KMS-11 (cell line): ENCODE results near the gene ALOX5.
A peak's percentile ranks its signal among the peaks of the same experiment; 100 is the strongest.

Source experiments
- H2AFZ ChIP-seq: fragments of 200-600 bp; sonication (generic); 2 replicates; pipeline ENCODE4 v1.6.1; 2016; ENCODE audit warnings: antibody characterized with exemption, mixed run types, low read depth
- H3K27ac ChIP-seq: fragments of 200-600 bp; sonication (generic); 2 replicates; pipeline ENCODE4 v1.6.1; 2016; ENCODE audit warnings: mild to moderate bottlenecking, mixed run types
- H3K27me3 ChIP-seq: fragments of 200-600 bp; sonication (generic); 2 replicates; pipeline ENCODE4 v1.6.1; 2017; ENCODE audit warnings: mild to moderate bottlenecking, low read depth, mixed run types, moderate library complexity; ENCODE audit not compliant: insufficient read depth
- H3K36me3 ChIP-seq: fragments of 200-600 bp; sonication (generic); 2 replicates; pipeline ENCODE4 v1.6.1; 2017; ENCODE audit warnings: mild to moderate bottlenecking, mixed run types; ENCODE audit not compliant: insufficient read depth
- H3K4me1 ChIP-seq: fragments of 200-600 bp; sonication (generic); 2 replicates; pipeline ENCODE4 v1.6.1; 2016; ENCODE audit warnings: mild to moderate bottlenecking, low read depth, mixed run types; ENCODE audit not compliant: poor library complexity, severe bottlenecking
- H3K4me2 ChIP-seq: fragments of 200-600 bp; sonication (generic); 2 replicates; pipeline ENCODE4 v1.7.0; 2016; ENCODE audit warnings: mild to moderate bottlenecking, mixed run types
- H3K4me3 ChIP-seq: fragments of 200-600 bp; sonication (generic); IDR thresholded peaks from 2 replicates; pipeline ENCODE4 v1.6.1; 2017; ENCODE audit warnings: low read depth, low read length, mixed read lengths; ENCODE audit not compliant: insufficient read depth
- H3K79me2 ChIP-seq: fragments of 200-600 bp; sonication (generic); 2 replicates; pipeline ENCODE4 v1.6.1; 2016; ENCODE audit warnings: low read depth, mixed run types; ENCODE audit not compliant: insufficient read depth
- H3K9ac ChIP-seq: fragments of 200-600 bp; sonication (generic); 2 replicates; pipeline ENCODE4 v1.6.1; 2016; ENCODE audit warnings: mild to moderate bottlenecking, mixed run types
- H4K20me1 ChIP-seq: fragments of 200-600 bp; sonication (generic); 2 replicates; pipeline ENCODE4 v1.6.1; 2016; ENCODE audit warnings: mild to moderate bottlenecking, mixed run types; ENCODE audit not compliant: insufficient read depth
- CTCF ChIP-seq: fragments of 200-600 bp; sonication (generic); conservative IDR thresholded peaks from 2 replicates; pipeline ENCODE4 v1.6.1; 2017; ENCODE audit warnings: low read depth, mild to moderate bottlenecking, antibody characterized with exemption, low read length, moderate library complexity, mixed read lengths

The ALOX5 gene

GRCh38 chr10:45464958-45465567 lies 91.0 kb downstream of the ALOX5 start:
- Histone ChIP-seq H3K27me3 (no peaks in the 10 kb centered on the region), H3K9ac (no peak overlapping the region), H3K4me3 (no peak overlapping the region), H3K4me1 (peaks cover 3% of the 10 kb centered on the region), H4K20me1 (no peaks in the 10 kb centered on the region), H3K4me2 (no peak overlapping the region), H3K79me2 (no peaks in the 10 kb centered on the region), H2AFZ (no peak overlapping the region), H3K27ac (no peak overlapping the region), H3K36me3 (no peaks in the 10 kb centered on the region)
- peak; percentile 87 for TF ChIP-seq CTCF

- TF ChIP-seq CTCF, result no peak
- Histone ChIP-seq H2AFZ (no peak overlapping the region), H3K79me2 (no peaks in the 10 kb centered on the region), H3K9ac (no peak overlapping the region), H4K20me1 (no peaks in the 10 kb centered on the region), H3K27me3 (no peaks in the 10 kb centered on the region), H3K4me3 (no peak overlapping the region), H3K4me2 (no peak overlapping the region), H3K36me3 (no peaks in the 10 kb centered on the region), H3K4me1 (peaks cover 3% of the 10 kb centered on the region), H3K27ac (no peak overlapping the region)
Measured at GRCh38 chr10:45466784-45467183, 92.8 kb downstream of the ALOX5 start.

- Histone ChIP-seq H3K27ac (no peak overlapping the region), H3K27me3 (no peaks in the 10 kb centered on the region), H3K9ac (no peak overlapping the region), H3K4me1 (peaks cover 10% of the 10 kb centered on the region), H3K4me3 (no peak overlapping the region), H3K4me2 (no peak overlapping the region), H2AFZ (no peak overlapping the region), H3K36me3 (no peaks in the 10 kb centered on the region), H4K20me1 (no peaks in the 10 kb centered on the region), H3K79me2 (no peaks in the 10 kb centered on the region)
- no peak for TF ChIP-seq CTCF
Measured at GRCh38 chr10:45468079-45468478, 94.1 kb downstream of the ALOX5 start.

- no peaks in the 10 kb centered on the region for H3K79me2 ChIP-seq
- H3K9ac ChIP-seq, result no peak overlapping the region
- peaks cover 19% of the 10 kb centered on the region for H3K4me1 ChIP-seq
- H2AFZ ChIP-seq, result no peak overlapping the region
- no peak for TF ChIP-seq CTCF
- H3K36me3 ChIP-seq, result no peaks in the 10 kb centered on the region
- H3K4me3 ChIP-seq, result no peak overlapping the region
- H3K27ac ChIP-seq, result no peak overlapping the region
- no peaks in the 10 kb centered on the region for H3K27me3 ChIP-seq
- no peak overlapping the region for H3K4me2 ChIP-seq
- no peaks in the 10 kb centered on the region for H4K20me1 ChIP-seq
Measured at GRCh38 chr10:45470098-45471012, 96.3 kb downstream of the ALOX5 start.
